Epithelial cell of esophagus (primary cell): ENCODE data around the gene TMSB10.
"Not testable (repeated sequence)": the region's sequence is repeated elsewhere in the genome, so short reads cannot be mapped to it uniquely, and the experiment has no call there.

ENCODE experiments used
- DNase-seq: peaks from one replicate; pipeline ENCODE4 v3.0.0; 2010; ENCODE audit warnings: low read depth
- H3K4me3 ChIP-seq: 2 replicates; pipeline ENCODE4 v1.5.1; 2011; ENCODE audit warnings: mild to moderate bottlenecking, low read length, control low read depth
- TF ChIP-seq, protein P1 (sequence below): IDR thresholded peaks from 2 replicates; pipeline ENCODE4 v1.5.1; 2011; ENCODE audit warnings: low read depth, mild to moderate bottlenecking, low read length, control low read depth, inconsistent platforms; ENCODE audit not compliant: insufficient read depth; ENCODE audit errors: missing control alignments

The TMSB10 gene

DNA sequence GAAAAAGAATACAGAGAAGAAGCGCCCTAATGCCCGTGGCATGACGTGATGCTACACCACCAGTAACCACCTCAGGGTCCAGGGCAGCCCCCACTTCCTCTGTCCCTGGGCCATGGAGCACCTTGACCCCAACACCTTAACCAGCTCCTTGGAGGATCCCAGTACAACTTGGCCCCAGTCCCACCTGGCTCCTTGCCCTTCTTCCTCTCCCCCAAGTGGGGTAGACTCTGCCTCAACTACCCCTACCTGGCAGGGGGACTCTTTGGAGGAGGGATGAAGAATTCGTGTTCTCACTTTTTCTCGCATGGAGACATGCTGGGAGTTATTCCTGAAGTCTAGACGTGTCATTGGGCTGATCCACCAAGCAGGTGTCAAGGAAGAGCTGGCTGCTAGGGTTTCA lies 43.5 kb upstream of the TMSB10 start:
- DNase-seq, result no peak
- no peak overlapping the region for H3K4me3 ChIP-seq
- TF ChIP-seq, protein P1, sequence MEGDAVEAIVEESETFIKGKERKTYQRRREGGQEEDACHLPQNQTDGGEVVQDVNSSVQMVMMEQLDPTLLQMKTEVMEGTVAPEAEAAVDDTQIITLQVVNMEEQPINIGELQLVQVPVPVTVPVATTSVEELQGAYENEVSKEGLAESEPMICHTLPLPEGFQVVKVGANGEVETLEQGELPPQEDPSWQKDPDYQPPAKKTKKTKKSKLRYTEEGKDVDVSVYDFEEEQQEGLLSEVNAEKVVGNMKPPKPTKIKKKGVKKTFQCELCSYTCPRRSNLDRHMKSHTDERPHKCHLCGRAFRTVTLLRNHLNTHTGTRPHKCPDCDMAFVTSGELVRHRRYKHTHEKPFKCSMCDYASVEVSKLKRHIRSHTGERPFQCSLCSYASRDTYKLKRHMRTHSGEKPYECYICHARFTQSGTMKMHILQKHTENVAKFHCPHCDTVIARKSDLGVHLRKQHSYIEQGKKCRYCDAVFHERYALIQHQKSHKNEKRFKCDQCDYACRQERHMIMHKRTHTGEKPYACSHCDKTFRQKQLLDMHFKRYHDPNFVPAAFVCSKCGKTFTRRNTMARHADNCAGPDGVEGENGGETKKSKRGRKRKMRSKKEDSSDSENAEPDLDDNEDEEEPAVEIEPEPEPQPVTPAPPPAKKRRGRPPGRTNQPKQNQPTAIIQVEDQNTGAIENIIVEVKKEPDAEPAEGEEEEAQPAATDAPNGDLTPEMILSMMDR, result no peak

DNA sequence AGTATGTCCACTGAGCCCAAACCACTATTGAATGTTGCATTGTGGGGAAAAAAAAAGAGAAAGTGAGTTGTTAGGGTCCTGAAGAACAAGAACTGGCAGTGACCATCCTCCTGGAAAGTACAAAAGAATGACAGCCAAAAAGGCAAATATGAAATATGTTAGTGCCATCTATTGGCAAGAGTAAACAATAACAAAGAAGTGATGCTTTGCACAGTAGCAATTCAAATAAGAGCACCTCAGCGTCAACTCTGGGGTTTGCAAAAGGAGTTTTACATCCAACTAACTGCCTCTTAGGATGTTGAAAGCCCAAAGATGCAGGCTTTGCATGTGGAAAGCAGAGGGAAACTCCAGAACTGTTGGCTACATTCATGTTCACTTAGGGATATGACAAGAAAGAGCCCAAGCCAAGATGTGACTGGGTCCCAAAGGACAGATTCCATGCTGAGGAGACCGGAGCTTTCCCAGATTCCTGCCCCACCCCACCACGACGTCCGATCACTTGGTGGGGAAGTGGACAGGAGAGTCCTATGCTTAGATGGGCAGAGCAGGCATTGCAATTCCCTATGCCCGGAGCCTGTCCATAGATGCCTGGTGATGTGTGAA lies 40.2 kb upstream of the TMSB10 start:
- peak; percentile 40 for DNase-seq
- H3K4me3 ChIP-seq, result no peak overlapping the region
- TF ChIP-seq, protein P1, result peak; percentile 43

DNA sequence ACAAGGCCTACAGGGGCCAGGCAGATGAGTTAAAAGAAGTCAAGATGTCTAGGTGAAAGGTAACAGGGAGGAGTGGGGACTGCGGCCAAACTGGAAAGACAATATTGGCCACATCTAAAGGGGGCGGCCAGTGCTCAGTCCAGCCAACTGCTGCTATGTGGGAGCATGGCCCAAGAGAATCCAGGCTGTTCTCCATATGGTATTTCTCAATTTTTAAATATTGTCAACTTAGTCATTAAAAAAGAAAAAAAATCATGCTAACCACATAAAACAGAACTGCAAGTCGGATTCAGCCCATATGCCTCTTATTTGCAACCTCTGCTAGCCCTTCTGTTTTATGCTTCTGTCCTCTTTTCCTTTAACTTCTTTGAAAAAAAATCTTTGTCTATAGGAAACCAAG lies 39.3 kb upstream of the TMSB10 start:
- DNase-seq, result no peak
- no peak overlapping the region for H3K4me3 ChIP-seq
- TF ChIP-seq, protein P1, result no peak

DNA sequence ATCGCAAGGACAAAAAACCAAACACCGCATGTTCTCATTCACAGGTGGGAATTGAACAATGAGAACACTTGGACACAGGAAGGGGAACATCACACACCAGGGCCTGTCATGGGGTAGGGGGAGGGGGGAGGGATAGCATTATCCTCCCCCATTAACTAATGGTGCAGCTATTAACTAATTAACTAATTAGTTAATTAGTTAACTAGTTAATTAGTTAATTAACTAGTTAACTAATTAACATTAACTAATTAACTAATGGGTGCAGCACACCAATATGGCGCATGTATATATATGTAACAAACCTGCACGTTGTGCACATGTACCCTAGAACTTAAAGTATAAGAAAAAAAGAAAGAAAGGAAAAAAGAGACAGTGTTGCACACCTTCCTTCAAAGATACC lies 37.1 kb upstream of the TMSB10 start:
- H3K4me3 ChIP-seq, DNase-seq: not testable (repeated sequence)

DNA sequence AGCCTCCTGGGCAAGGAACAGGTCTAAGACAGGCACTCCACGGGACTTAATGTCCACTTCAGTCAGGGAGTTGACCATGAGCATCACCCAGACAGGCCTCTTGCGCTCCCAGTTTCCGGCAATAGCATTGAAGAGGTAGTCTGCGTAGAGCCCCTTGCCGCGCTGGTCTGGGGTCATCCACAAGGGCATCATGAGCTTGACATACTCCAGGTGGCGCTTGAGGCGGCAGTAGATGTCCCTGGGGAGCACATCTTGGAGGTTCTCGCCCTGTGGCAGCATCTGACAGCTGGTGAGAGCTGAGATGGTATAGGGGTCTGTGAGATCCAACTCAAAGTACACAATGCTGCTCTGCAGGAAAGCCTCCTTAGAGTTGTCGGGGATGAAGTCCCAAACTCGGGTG lies 35.1 kb upstream of the TMSB10 start:
- TF ChIP-seq, protein P1, result no peak
- H3K4me3 ChIP-seq, result no peak overlapping the region
- no peak for DNase-seq

DNA sequence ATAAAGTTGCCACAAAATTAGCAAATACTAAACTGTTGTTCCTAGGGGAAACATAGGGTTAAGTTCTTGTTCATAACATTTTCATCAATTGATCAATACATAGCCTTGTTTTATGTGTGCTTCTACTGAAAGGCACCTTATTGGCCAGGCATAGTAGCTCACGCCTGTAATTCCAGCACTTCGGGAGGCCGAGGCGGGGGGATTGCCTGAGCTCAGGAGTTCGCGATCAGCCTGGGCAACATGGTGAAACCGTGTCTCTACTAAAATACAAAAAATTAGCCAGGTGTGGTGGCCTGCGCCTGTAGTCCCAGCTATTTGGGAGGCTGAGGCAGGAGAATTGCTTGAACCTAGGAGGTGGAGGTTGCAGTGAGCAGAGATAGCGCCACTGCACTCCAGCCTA lies 32.8 kb upstream of the TMSB10 start:
- H3K4me3 ChIP-seq, DNase-seq: not testable (repeated sequence)

DNA sequence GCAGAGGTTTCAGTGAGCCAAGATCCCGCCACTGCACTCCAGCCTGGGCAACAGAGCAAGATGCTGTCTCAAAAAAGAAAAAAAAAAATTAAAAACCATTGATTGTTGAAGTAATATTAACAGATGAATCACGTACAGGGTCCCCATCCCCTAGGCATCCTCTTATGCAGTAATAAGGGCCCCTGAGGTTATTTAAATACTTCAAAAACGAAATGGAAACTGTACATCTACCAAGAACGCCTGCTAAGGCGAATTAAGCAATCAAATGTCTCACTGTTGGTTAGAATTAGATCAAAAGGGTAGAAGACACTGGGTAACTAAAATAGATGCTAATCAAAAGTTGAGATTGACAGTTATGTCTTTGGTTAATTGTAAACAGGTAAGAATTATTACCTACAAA lies 32.1 kb upstream of the TMSB10 start:
- H3K4me3 ChIP-seq, result no peak overlapping the region
- TF ChIP-seq, protein P1, result no peak
- no peak for DNase-seq

DNA sequence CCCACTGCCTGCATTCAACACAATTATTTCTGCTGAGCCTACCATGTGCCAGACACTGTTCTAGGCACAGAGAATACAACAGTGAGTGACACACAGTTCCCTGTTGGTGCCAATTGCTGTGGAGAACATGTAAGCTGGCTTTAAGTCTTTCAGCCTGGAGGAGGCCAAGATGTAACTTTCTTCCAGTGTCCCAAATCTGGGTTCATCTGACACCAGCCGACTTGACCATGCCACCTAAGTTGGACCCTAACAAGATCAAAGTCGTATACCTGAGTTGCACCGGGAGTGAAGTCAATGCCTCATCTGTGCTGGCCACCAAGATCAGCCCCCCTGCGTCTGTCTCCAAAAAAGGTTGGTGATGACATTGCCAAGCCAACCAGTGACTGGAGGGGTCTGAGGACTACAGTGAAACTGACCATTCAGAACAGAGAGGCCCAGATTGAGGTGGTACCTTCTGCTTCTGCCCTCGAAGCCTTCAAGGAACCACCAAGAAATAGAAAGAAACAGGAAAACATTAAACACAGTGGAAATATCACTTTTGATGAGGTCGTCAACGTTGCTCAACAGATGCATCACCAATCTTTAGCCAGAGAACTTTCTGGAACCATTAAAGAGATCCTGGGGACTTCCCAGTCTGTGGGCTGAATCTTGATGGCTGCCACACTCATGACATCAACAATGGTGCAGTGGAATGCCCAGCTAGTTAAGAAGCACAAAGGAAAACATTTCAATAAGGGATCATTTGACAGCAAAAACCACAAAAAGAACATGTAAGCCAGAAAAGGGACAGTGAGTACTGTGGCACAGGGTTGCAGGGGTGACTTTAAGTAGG lies 30.9 kb upstream of the TMSB10 start:
- TF ChIP-seq, protein P1, result no peak
- DNase-seq, result no peak
- H3K4me3 ChIP-seq, result no peak overlapping the region
